HEK293 (cell line): ENCODE measurements around the gene ACAD9.

ENCODE experiments used
- CTCF ChIA-PET: fragments of 350-600 bp; formaldehyde crosslinking; extraction: SDS; loops from one replicate; lab custom pipeline; 2021; ENCODE audit warnings: antibody characterized with exemption; lab: Yijun Ruan, JAX
- POLR2A ChIA-PET: fragments of 300-600 bp; formaldehyde crosslinking; extraction: SDS; loops from one replicate; lab custom pipeline; 2020; ENCODE audit warnings: antibody characterized with exemption, inconsistent platforms; lab: Yijun Ruan, JAX
- H3K27ac ChIP-seq: fragments of 200-500 bp; sonication (Bioruptor generic); 2 replicates; pipeline ENCODE4 v1.5.1; 2014; ENCODE audit warnings: low read depth, low read length, control low read depth, inconsistent platforms; ENCODE audit errors: extremely low read depth
- H3K36me3 ChIP-seq, 2 experiments: fragments of 200-500 bp in 1 of 2; sonication (Bioruptor generic) in 1 of 2; 1 replicate in 1 of 2; 2 replicates in 1 of 2; pipeline ENCODE4 v1.5.1; 2014 to 2017; ENCODE audit warnings: inconsistent platforms in 2 of 2, low read length in 2 of 2; ENCODE audit not compliant: control insufficient read depth in 2 of 2, insufficient read depth in 1 of 2
- H3K4me1 ChIP-seq: fragments of 200-500 bp; sonication (Bioruptor generic); 2 replicates; pipeline ENCODE4 v1.5.1; 2014; ENCODE audit warnings: mild to moderate bottlenecking, low read length, inconsistent platforms; ENCODE audit not compliant: control insufficient read depth, insufficient read depth
- H3K4me3 ChIP-seq: 2 replicates; pipeline ENCODE4 v1.5.1; 2011; ENCODE audit warnings: low read depth, mild to moderate bottlenecking, control low read depth, low read length, moderate library complexity
- H3K9me3 ChIP-seq: fragments of 200-500 bp; sonication (Bioruptor generic); 2 replicates; pipeline ENCODE4 v1.5.1; 2014; ENCODE audit warnings: low read depth, low read length, inconsistent platforms; ENCODE audit not compliant: control insufficient read depth, insufficient read depth
- PBX3 ChIP-seq: sonication (generic); formaldehyde crosslinking; IDR thresholded peaks from 2 replicates; pipeline ENCODE4 v1.8.1; 2022; ENCODE audit warnings: mild to moderate bottlenecking, moderate library complexity, missing genetic modification reagents
- PRDM10 ChIP-seq: fragments of 450-650 bp; formaldehyde crosslinking; IDR thresholded peaks from 2 replicates; pipeline ENCODE4 v1.5.1; 2016; ENCODE audit warnings: missing biosample characterization, missing genetic modification characterization
- WT1 ChIP-seq: fragments of 450-650 bp; formaldehyde crosslinking; IDR thresholded peaks from 2 replicates; pipeline ENCODE4 v1.5.1; 2016; ENCODE audit warnings: missing biosample characterization, missing genetic modification characterization
- ZBTB10 ChIP-seq: fragments of 450-650 bp; formaldehyde crosslinking; IDR thresholded peaks from 2 replicates; pipeline ENCODE4 v1.5.1; 2016; ENCODE audit warnings: missing biosample characterization, missing genetic modification characterization
- ZFP37 ChIP-seq: fragments of 450-650 bp; formaldehyde crosslinking; IDR thresholded peaks from 2 replicates; pipeline ENCODE4 v1.5.1; 2016; ENCODE audit warnings: missing biosample characterization, missing genetic modification characterization
- ZNF138 ChIP-seq: fragments of 450-650 bp; formaldehyde crosslinking; IDR thresholded peaks from 2 replicates; pipeline ENCODE4 v1.5.1; 2016; ENCODE audit warnings: missing biosample characterization, missing genetic modification characterization, borderline replicate concordance
- ZNF16 ChIP-seq: fragments of 450-650 bp; formaldehyde crosslinking; IDR thresholded peaks from 2 replicates; pipeline ENCODE4 v1.5.1; 2016; ENCODE audit warnings: low read depth, missing biosample characterization, missing genetic modification characterization
- ZNF18 ChIP-seq: fragments of 450-650 bp; formaldehyde crosslinking; IDR thresholded peaks from 2 replicates; pipeline ENCODE4 v1.5.1; 2016; ENCODE audit warnings: missing biosample characterization, missing genetic modification characterization
- ZNF518A ChIP-seq: fragments of 450-650 bp; formaldehyde crosslinking; conservative IDR thresholded peaks from 2 replicates; pipeline ENCODE4 v1.5.1; 2016; ENCODE audit warnings: low read depth, missing biosample characterization, missing genetic modification characterization
- ZNF529 ChIP-seq: fragments of 450-650 bp; formaldehyde crosslinking; IDR thresholded peaks from 2 replicates; pipeline ENCODE4 v1.5.1; 2017; ENCODE audit warnings: missing genetic modification characterization, missing biosample characterization; ENCODE audit not compliant: insufficient replicate concordance

Gene ACAD9

GRCh38 chr3:128945041-128945877 is 65.8 kb downstream of the ACAD9 start (continued):
- TF ChIP-seq ZNF138 (tag by site-specific recombination) (no peak), ZBTB10 (tag by site-specific recombination) (no peak), ZNF18 (tag by site-specific recombination) (no peak), ZNF518A (no peak), PRDM10 (no peak), WT1 (tag by site-specific recombination) (no peak)

GRCh38 chr3:128945878-128946175 is 66.4 kb downstream of the ACAD9 start:
- Histone ChIP-seq H3K4me3 (no peak overlapping the region), H3K36me3 (no peaks in the 10 kb centered on the region), H3K9me3 (no peaks in the 10 kb centered on the region), H3K4me1 (no peaks in the 10 kb centered on the region), H3K27ac (no peak overlapping the region)
- ChIA-PET CTCF (interaction anchor here (0.5 kb wide), 1 partner anchor 24 kb away, joined by 3 read pairs; no protein-coding TSS in a partner anchor), POLR2A (interaction anchor here (0.7 kb wide), 1 partner anchor 298 kb away, joined by 3 read pairs; no protein-coding TSS in a partner anchor)
- TF ChIP-seq PBX3 (CRISPR knock-in tag) (no peak), ZNF18 (tag by site-specific recombination) (no peak), ZNF16 (no peak), ZNF529 (tag by site-specific recombination) (no peak), ZFP37 (no peak)
